ENCODE data around the gene SLC6A5.

DNA sequence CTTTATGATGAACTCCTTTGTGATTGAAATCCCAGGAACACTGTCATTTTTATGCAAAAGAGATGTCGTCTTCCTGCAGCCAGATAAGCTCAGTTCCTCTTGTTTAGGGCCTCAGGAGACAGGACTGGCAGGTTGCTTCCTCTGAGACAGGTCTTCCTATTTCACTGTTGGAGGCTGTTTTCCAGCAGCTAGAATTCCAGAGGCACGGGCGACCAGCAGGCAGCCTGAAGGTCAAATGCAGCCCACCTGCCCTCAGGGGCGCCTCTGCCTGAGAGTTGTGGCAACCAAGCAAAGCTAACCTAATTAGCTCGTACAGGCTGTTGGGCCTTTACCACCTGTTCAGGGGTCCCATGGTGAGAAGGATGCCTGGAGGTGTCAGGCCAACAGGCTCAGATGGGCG is 22.3 kb downstream of the SLC6A5 start:
- TF ChIP-seq, protein P1, sequence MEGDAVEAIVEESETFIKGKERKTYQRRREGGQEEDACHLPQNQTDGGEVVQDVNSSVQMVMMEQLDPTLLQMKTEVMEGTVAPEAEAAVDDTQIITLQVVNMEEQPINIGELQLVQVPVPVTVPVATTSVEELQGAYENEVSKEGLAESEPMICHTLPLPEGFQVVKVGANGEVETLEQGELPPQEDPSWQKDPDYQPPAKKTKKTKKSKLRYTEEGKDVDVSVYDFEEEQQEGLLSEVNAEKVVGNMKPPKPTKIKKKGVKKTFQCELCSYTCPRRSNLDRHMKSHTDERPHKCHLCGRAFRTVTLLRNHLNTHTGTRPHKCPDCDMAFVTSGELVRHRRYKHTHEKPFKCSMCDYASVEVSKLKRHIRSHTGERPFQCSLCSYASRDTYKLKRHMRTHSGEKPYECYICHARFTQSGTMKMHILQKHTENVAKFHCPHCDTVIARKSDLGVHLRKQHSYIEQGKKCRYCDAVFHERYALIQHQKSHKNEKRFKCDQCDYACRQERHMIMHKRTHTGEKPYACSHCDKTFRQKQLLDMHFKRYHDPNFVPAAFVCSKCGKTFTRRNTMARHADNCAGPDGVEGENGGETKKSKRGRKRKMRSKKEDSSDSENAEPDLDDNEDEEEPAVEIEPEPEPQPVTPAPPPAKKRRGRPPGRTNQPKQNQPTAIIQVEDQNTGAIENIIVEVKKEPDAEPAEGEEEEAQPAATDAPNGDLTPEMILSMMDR (IDR thresholded peaks at IDR 0.05) = no peak
- TF ChIP-seq POLR2A (IDR thresholded peaks at IDR 0.05) (no peak), EP300 (IDR thresholded peaks at IDR 0.05) (no peak)

Measured in tibial nerve (tissue), 4 donors.